Stimulated activated naive B cell treated with anti-CD40 and anti-IgM and Interleukin-4, amounts not matched to agents 10 μg/mL and 1 μg/mL and 100 μg/mL, for 72 hours (primary cell): ENCODE measurements around the gene FARS2.
"Not testable (repeated sequence)": the region's sequence is repeated elsewhere in the genome, so short reads cannot be mapped to it uniquely, and the experiment has no call there.

Source experiments
- ATAC-seq, 2 donors: fragments of 150-1000 bp; cut with Tn5 transposase; replicated peaks; 2 replicates each; pipeline ENCODE4 v1.10.0; 2021; ENCODE audit warnings: moderate library complexity in 1 of 2
- DNase-seq: peaks from one replicate; pipeline ENCODE4 v3.0.0; 2021
- H3K27ac Mint-ChIP-seq: one replicate; pipeline ENCODE4 v1.8.0; 2022; ENCODE audit warnings: mild to moderate bottlenecking, mixed read lengths
- H3K27me3 Mint-ChIP-seq, 2 donors: one replicate each; pipeline ENCODE4 v1.8.0; 2022; ENCODE audit warnings: mixed read lengths in 2 of 2
- H3K36me3 Mint-ChIP-seq, 2 donors: one replicate each; pipeline ENCODE4 v1.8.0; 2022; ENCODE audit warnings: mixed read lengths in 2 of 2, mild to moderate bottlenecking in 1 of 2
- H3K4me1 Mint-ChIP-seq, 2 donors: one replicate each; pipeline ENCODE4 v1.8.0; 2022; ENCODE audit warnings: mixed read lengths in 2 of 2, mild to moderate bottlenecking in 1 of 2
- H3K4me3 Mint-ChIP-seq, 2 donors: one replicate each; pipeline ENCODE4 v1.8.0; 2022; ENCODE audit warnings: mild to moderate bottlenecking in 2 of 2, mixed read lengths in 2 of 2, moderate library complexity in 1 of 2
- H3K9me3 Mint-ChIP-seq, 2 donors: one replicate each; pipeline ENCODE4 v1.8.0; 2022; ENCODE audit warnings: mixed read lengths in 2 of 2, mild to moderate bottlenecking in 1 of 2

FARS2 gene

DNA sequence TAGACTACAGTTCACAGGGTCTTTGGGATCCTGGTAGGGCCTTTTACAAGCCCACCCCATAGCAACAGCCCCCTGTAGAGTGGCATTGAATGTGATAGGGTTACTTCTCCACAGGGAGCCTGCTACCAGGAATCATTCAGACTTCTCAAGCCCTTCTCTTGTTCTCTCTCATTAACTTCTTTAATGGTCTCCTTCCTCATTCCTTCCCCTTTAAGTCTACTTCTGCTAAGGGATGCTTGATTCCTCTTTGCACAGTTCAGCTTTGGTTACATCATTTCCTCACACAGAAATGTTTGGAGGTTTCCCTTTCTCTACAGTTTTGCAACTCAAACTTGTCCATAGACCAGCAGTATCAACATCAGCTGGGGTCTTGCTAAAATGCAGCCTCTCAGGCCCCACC is 437.8 kb downstream of the FARS2 start:
- Mint-ChIP-seq H3K36me3 (peaks cover 6 to 11% of the 10 kb centered on the region in 2 donors), H3K4me1 (peaks cover 21 to 31% of the 10 kb centered on the region in 2 donors)
- H3K4me3 Mint-ChIP-seq, H3K9me3 Mint-ChIP-seq, H3K27me3 Mint-ChIP-seq, H3K27ac Mint-ChIP-seq, DNase-seq: not testable (repeated sequence)
- ATAC-seq: peak; percentile 64 to 72

DNA sequence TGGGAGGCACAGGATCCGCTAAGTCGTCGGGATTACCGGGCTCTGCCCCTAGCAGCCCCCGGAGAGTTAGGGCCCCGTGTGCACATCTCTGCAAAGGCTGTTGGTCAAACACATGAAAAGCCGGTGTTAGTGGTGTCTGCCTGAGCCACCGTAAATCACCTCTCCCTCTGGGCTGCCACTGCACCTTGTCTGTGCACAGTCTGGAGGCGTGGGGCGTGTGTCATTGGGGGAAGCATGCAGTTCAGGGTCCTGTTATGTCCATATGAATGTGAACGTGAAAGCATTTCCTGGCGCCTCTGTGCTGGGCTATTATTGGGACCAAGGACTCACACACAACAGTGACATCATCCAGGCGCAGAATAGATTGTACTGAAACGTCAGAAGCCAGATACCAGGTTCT is 439.9 kb downstream of the FARS2 start:
- DNase-seq (no peak), ATAC-seq (no peak)
- no peaks in the 10 kb centered on the region for H3K27me3 Mint-ChIP-seq
- H3K4me1 Mint-ChIP-seq: peaks cover 19 to 25% of the 10 kb centered on the region in 2 donors
- H3K27ac Mint-ChIP-seq: no peak overlapping the region
- H3K4me3 Mint-ChIP-seq: no peak overlapping the region
- peaks cover 14 to 18% of the 10 kb centered on the region in 2 donors for H3K36me3 Mint-ChIP-seq
- H3K9me3 Mint-ChIP-seq: peaks cover 2 to 4% of the 10 kb centered on the region in 2 donors

DNA sequence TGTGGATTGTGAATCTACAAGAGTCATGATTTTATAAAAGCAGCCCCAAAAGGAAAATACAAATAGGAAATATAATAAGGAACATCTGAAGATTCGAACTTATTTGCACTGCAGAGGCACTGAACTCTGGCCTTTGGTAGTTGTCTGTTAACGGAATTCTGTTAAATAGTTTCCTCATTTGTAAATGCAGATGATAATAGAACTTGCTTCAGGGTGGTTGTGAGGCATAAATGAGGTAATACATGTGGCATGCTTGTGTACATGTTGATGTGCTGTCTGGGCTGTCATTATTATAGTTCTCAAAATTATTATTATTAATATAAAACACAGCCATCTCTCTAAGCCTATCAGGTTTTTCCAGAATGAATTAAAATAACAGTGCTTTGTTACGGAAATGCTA is 443.4 kb downstream of the FARS2 start:
- Mint-ChIP-seq H3K27ac (no peak overlapping the region), H3K36me3 (peaks cover 14 to 18% of the 10 kb centered on the region in 2 donors), H3K9me3 (peaks cover 0 to 4% of the 10 kb centered on the region in 2 donors), H3K4me1 (peaks cover 8 to 12% of the 10 kb centered on the region in 2 donors), H3K4me3 (no peak overlapping the region), H3K27me3 (no peaks in the 10 kb centered on the region)
- no peak for ATAC-seq
- no peak for DNase-seq

DNA sequence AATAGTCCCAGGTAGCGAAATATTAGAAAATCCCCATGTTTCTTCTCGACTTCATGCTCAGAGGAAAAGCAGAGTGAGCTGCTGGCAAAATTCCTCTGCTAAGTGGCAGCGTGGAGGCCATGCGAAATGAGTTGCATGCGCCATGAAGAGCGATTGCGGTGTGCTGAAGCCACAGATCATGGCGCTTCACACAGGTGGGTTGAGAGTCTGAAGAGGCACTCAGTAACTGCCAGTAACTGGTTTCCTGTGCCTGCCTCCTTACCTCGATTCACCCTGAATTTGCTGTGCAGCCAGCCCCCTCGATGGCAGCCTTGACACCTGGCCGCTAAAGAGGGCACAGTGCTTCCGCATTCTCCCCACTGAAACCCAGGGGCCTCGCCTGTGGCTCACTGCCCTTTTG is 443.9 kb downstream of the FARS2 start:
- Mint-ChIP-seq H3K27ac (no peak overlapping the region), H3K4me3 (no peak overlapping the region), H3K27me3 (no peaks in the 10 kb centered on the region), H3K9me3 (peaks cover 0 to 4% of the 10 kb centered on the region in 2 donors), H3K4me1 (peaks cover 8 to 12% of the 10 kb centered on the region in 2 donors), H3K36me3 (peaks cover 14 to 18% of the 10 kb centered on the region in 2 donors)
- ATAC-seq: no peak
- no peak for DNase-seq

DNA sequence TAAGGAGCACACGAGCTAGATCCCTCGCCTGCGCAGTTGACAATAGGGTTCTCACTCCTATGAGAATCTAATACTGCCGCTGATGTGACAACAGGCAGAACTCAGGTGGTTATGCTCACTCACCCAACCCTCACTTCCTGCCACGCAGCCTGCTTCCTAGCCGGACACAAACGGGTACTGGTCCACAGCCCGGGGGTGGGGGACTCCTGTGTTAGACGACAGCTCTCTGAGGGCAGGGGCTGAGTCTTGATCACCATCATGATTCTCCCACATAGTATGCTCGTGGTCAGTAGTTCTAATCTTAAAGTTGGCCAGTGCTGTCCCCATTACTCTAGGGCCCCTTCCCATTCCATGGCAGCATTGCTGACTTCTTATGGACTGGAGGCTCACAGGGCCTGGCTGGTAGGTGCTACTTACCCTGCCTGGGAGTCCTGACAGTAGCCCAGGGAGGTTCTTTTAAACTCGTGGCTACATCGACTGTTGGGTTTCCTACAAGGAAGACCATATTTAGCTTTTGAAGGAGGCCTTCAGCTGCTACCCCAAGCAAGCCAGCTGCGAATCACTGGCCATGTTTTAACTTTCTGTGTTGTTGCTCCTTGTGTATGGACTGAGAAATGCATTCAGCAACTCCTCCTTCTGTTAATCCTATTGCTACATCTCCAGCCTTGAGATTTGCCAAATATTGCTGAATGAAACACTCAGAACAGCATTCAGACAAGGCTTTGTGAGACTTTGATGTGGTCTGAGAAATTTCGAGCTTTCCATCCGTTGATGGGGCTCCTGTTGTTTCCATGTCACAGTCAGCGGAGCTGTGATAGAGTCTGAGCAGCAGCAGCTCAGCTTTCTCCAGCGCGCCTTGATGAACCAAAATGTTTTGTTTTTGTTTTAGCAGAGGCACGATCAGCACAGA is 445.1 kb downstream of the FARS2 start:
- Mint-ChIP-seq H3K27me3 (no peaks in the 10 kb centered on the region), H3K9me3 (peaks cover 0 to 4% of the 10 kb centered on the region in 2 donors), H3K4me3 (no peak overlapping the region), H3K36me3 (peaks cover 14 to 18% of the 10 kb centered on the region in 2 donors), H3K4me1 (peaks cover 8 to 10% of the 10 kb centered on the region in 2 donors), H3K27ac (no peak overlapping the region)
- DNase-seq: no peak
- no peak for ATAC-seq

DNA sequence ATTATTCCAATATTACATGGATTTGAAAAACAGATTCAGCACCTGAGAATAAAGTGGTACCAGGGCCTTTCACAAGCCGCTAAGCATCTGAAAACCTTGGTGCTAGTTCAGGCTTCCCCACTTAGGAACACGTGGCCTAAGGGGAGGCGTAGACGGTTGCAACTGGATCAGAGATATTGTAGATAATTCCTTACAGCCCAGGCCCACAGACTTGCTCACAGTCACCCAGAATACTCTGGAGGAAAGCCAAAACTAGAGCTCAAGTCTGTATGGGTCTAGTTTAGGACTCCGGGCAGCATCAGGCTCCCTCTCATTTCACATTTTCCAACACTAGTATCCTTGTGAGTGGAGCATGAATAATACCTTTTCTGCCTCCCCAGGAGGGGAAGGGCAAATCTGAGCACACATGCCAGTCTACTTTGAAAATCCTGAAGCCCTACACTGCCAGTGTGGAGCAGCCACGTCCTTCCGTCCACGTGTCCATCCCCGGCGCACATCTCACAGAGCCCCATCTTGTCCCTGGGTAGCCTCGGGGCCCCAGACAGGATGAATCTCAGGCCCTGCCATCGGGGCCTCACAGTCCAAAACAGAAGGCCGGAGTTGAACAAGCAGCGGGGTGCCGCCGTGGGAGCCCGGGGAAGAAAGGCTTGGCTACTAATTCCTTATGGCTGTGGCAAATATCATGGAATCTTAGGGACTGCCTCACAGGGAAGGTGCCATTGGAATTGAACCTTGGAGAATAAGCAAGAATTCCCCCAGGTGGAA is 446.1 kb downstream of the FARS2 start:
- Mint-ChIP-seq H3K27ac (no peak overlapping the region), H3K36me3 (peaks cover 14 to 18% of the 10 kb centered on the region in 2 donors)

DNA sequence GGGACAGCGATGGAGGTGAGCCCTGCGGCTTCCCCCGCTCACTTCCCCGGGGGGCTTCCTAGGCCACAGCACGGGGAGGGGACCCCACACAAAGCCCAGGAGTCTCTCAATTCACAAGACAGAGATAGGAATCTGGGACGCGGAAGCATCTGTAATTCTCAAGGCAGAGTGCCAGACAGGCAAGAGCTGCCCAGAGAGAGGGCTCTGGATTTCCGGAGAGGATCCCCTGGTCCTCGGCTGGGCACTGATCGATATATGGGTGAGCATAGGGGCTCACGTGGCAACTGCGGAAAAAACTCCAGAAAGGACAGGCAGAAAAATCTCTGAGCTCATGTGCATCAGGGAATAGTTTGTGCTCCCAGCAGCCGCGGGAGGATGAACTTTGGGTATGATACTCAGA is 449.2 kb downstream of the FARS2 start:
- Mint-ChIP-seq H3K27ac (no peak overlapping the region), H3K27me3 (no peaks in the 10 kb centered on the region), H3K4me3 (no peak overlapping the region), H3K4me1 (peaks cover 13 to 16% of the 10 kb centered on the region in 2 donors), H3K9me3 (peaks cover 0 to 4% of the 10 kb centered on the region in 2 donors), H3K36me3 (peaks cover 13 to 14% of the 10 kb centered on the region in 2 donors)
- ATAC-seq: no peak
- no peak for DNase-seq

More for the DNA sequence above, 446.1 kb downstream of the FARS2 start:
- Mint-ChIP-seq H3K4me3 (no peak overlapping the region), H3K4me1 (peaks cover 12 to 16% of the 10 kb centered on the region in 2 donors), H3K9me3 (peaks cover 0 to 4% of the 10 kb centered on the region in 2 donors), H3K27me3 (no peaks in the 10 kb centered on the region)
- no peak for DNase-seq
- ATAC-seq: no peak

DNA sequence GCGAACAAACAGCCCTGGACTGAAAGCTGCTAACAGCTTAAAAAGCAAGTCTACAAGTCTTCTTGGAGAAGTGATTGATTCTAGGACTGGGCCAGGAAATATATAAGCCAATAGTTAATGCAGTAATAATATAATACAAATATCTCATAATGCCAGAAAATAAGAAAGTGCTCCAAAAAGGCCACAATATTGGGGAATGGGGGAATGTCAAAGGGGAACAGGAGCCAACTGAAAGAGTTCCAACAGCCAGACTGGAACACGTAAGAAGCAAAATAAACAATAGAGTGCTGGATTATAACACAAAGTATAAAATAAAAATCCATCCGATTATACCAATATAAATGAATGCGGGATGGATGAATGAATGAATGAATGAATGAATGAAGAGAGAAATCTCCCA is 449.6 kb downstream of the FARS2 start:
- no peak for ATAC-seq
- H3K4me3 Mint-ChIP-seq: no peak overlapping the region
- no peak for DNase-seq
- peaks cover 8 to 12% of the 10 kb centered on the region in 2 donors for H3K4me1 Mint-ChIP-seq
- H3K36me3 Mint-ChIP-seq: peaks cover 8 to 10% of the 10 kb centered on the region in 2 donors
- H3K27ac Mint-ChIP-seq: no peak overlapping the region
- H3K9me3 Mint-ChIP-seq: peaks cover 0 to 1% of the 10 kb centered on the region in 2 donors
- H3K27me3 Mint-ChIP-seq: no peaks in the 10 kb centered on the region

DNA sequence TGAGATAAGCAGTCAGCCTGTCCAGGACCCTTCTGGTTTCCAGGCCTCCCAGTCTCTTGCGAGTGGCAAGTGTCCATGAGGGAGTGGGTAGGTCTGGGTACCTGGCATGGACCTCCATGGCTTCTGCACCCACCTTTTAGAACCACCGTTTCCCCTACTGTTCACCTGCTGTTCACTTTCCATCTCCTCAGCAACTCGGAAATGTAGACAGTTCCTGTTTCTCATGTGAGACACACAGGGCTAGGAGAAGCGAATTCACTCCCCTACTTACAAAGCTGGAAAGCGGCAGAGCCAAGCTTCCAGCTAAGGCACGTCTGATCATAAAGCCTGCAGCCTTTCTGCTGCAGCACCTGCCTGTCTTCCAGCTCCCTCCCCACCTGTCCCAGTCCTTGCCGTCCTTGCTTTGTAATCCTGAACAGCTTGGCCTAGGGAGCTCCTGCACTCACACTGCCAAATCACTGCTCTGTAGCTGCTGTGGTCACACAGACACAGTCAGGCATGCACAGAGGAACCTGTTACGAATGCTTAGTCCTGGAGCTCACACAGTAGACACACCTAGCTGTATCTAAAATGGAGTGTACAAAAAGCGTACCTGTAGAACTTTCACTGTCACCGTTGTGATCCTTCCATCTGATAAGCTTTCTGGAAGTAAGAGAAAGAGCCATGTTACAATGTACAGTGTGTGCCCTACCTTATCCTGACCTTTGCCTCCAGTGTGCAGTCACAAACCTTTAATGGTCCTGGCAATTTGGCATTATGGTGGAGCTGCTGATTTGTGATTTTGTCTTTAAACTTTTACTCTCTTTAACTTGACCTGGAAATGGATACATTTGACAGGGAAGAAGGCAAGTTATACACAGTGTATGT is 451.3 kb downstream of the FARS2 start:
- Mint-ChIP-seq H3K36me3 (peaks cover 17 to 21% of the 10 kb centered on the region in 2 donors), H3K27me3 (no peaks in the 10 kb centered on the region), H3K4me1 (peaks cover 12 to 14% of the 10 kb centered on the region in 2 donors), H3K4me3 (no peak overlapping the region), H3K9me3 (peaks cover 8 to 10% of the 10 kb centered on the region in 2 donors), H3K27ac (peak overlapping the region; percentile 25)
- DNase-seq: no peak
- no peak for ATAC-seq

DNA sequence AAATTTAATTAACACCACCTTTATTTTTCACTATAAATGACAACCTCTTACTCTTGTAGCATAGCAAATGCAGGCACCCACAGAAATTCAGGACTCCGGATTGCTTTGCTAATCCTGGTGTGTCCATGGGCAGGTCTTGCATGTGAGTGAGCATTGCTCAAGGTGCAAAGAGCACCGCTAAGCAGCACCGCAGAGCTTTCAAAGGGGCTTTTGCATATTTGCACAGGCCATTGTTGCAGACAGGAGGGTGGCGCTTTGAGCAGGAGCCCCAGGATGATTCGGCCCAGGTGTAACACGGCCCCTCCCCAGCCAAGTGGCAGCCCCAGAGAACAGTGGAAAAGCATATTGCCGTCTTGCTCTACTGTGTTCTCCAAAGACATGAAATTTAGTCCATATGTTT is 452.2 kb downstream of the FARS2 start:
- ATAC-seq (no peak), DNase-seq (no peak)
- Mint-ChIP-seq H3K27me3 (no peaks in the 10 kb centered on the region), H3K4me1 (peaks cover 14 to 22% of the 10 kb centered on the region in 2 donors), H3K4me3 (no peak overlapping the region), H3K36me3 (peaks cover 16 to 21% of the 10 kb centered on the region in 2 donors), H3K9me3 (peaks cover 8 to 10% of the 10 kb centered on the region in 2 donors), H3K27ac (no peak overlapping the region)

DNA sequence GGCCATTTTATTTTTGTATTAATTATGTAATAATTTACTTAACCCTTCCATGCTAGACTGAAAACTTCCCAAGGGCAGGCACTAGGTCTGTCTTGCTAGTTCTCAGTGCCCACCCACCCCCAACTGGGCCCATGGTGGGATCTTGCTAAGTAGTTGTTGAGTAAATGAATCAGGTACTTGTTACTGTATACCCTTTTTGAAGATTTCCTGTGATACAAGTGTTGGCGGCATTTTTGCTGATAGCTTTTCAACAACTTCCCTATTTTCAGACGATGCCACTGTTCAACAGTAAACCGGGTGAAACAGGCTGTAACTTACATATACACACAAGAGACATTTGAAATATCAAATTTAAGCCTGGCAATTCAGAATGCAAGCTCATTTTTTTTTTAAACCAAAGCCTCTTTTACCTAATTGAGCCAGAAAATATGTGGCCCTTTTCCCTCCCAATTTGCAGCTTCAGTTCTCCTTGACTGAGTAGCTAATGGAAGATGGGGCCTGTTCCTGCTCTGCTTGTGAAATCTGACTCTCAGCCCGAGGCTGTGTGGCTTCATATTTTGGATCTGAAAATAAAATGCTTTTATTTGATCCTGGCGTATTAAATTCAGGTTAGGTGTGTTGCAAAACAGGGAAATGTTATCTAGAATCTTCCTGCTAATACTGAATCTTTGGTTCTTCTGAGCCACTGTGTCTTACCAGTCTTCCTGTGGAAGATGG is 457.1 kb downstream of the FARS2 start:
- H3K4me1 Mint-ChIP-seq: peaks cover 21 to 42% of the 10 kb centered on the region in 2 donors
- no peak overlapping the region for H3K4me3 Mint-ChIP-seq
- ATAC-seq: peak; percentile 63 to 65
- no peak for DNase-seq
- peaks cover 8 to 10% of the 10 kb centered on the region in 2 donors for H3K9me3 Mint-ChIP-seq
- no peak overlapping the region for H3K27ac Mint-ChIP-seq
- H3K36me3 Mint-ChIP-seq: peaks cover 15 to 18% of the 10 kb centered on the region in 2 donors
- H3K27me3 Mint-ChIP-seq: no peaks in the 10 kb centered on the region

DNA sequence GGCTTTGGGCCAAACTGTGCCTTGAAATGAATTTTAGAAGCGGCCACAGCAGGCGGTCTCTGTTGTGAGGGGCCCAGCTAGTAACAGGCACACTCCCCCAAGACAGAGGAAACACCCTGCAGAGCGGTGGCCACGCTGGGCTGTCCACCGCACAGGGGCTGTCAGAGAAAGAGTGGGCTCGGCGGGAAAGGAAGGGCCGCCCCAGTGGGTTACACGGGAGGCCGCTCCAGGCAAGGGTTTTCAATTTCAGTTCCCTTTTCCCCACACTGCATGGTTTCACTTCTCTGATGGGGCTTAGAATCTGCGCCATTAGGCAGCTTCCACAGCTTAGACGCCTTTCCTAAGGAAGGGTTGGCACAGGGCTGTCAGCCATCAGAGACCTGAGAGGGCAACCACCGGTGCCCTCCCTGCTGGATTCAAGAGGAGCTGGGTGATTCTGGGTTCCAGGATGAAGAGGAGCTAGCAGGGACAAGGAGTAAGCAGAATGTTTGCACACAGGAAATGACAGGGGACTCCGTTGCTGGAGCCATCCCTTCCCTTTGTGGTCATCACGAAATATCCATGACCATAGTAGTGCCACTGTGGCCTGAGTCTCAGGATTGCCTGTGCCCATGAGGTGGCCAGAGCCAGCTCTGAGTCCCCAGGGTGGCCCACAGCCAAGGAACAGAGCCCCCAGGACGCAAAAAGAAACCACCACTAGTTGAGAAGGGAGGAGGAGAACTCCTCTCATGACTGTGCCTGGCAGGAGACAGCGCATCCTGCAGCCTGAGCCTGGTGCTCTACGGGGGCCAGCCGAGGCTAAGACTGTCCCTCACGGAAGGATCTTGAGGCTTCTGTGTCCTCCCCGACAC is 462.8 kb downstream of the FARS2 start:
- DNase-seq (peak; percentile 77), ATAC-seq (peak; percentile 97 to 98)
- Mint-ChIP-seq H3K36me3 (peaks cover 7 to 11% of the 10 kb centered on the region in 2 donors), H3K27ac (peak overlapping the region; percentile 97), H3K27me3 (no peaks in the 10 kb centered on the region), H3K4me3 (peak overlapping the region; percentile 89 to 91), H3K4me1 (peaks cover 54 to 79% of the 10 kb centered on the region in 2 donors), H3K9me3 (no peaks in the 10 kb centered on the region)
